GM19099 (cell line): ENCODE measurements around the gene GABPB1.

Experiments
- POLR2A ChIP-seq: IDR thresholded peaks from 3 replicates; pipeline ENCODE4 v1.6.1; 2011; ENCODE audit warnings: low read depth; ENCODE audit not compliant: insufficient read length; ENCODE audit errors: extremely low read depth

The GABPB1 gene

DNA sequence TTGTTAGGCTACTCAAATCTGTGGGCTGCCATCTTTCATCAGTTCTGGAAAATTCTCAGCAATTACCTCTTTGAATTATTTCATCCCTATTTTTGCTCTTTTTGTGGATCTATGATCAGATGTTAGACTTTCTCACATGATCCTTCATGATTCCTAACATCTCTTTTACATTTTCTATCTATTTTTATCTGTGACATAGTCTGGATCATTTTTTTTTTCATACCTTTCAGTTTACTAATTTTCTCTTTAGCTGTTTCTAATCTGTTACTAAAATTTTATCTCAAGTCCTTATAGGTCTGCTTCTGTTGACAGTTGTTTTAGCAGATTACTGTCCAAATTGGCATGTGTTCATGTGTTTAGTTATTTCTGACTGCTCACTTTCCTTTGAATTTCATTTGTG, 47.2 kb downstream of the GABPB1 start:
- TF ChIP-seq POLR2A, result no peak

DNA sequence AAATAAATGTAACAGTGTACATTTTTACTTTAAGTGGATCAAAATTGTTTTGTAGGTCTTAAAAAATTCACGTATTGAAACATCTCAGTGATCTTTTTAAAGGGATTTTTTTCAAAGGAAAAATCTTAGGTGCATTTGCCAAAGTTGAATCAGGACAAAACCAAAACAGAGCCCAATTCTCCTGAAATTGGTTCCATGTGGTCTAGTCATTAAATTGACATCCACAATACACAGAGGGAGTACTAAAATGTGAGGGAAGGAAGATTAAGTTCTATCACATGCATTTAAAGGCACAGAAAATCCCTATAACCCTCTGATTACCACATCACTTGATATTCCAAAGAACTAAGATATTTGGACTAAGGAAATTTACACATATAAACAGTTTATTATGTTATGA, 50.2 kb downstream of the GABPB1 start:
- no peak for TF ChIP-seq POLR2A

DNA sequence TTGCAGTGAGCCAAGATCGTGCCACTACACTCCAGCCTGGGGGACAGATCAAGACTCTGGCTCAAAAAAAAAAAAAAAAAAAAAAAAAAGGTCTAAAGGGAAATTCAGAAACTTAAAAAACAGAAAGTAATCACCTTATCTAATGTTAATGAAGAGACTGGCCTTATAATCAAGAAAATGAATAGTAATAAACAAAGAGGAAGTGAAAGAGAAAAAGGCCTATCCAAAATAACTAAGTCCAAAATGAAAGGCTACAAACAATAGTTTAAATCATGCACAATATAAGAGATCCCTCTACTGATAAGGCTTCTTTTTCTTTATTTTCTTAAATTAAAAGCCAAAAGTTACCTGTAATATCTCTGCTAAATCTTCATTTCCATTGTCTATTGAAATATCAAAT, 52.4 kb downstream of the GABPB1 start:
- no peak for TF ChIP-seq POLR2A

DNA sequence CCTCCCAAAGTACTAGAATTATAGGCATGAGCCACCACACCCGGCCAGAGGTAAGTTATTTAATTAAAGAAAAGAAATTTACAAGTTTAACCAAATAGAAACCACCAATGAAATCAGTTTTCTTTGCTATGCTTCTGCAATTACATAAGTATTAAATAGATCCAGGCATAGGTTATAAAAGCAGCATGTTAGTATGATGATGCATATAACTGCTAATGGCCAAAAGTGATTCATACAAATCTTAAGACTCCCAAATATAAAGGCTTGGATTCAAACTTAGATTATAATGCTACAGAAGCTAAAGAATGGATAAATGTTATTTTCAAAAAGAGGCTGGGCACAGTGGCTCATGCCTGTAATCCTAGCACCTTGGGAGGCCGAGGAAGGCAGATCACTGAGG, 56.7 kb downstream of the GABPB1 start:
- no peak for TF ChIP-seq POLR2A

DNA sequence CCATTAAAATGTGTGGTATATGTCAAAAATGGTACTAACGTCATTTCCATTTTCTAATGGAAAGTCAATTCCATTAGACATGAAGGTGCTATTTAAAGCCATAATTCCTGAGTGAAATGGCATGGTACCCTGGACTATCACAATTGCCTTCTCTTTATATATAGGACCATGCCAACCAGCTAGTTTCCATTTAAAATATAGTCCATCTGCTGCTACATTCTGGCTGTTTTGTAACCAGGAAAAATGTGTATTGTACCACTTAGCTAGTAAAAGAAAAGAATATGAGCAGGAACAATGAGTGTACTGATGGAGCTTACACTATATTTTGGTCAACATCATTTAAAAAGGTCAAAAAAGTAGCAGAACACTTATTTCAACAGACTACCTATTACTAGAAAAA, 59.0 kb downstream of the GABPB1 start:
- no peak for TF ChIP-seq POLR2A

DNA sequence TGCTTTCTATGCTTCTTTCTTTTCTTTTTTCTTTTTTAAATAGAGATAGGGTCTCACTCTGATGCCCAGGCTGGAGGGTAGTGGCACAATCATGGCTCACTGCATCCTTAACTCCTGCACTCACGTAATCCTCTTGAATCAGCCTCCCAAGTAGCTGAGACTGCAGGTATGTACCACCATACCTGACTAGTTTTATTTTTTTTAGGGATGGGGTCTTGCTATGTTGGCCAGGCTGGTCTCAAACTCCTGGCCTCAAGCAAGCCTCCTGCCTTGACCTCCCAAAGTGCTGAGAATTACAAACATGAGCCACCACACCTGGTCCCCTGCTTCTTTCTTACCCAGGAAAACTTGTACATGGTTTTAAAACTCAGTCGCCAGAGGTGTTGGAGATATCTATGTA, 65.2 kb downstream of the GABPB1 start:
- TF ChIP-seq POLR2A, result no peak

DNA sequence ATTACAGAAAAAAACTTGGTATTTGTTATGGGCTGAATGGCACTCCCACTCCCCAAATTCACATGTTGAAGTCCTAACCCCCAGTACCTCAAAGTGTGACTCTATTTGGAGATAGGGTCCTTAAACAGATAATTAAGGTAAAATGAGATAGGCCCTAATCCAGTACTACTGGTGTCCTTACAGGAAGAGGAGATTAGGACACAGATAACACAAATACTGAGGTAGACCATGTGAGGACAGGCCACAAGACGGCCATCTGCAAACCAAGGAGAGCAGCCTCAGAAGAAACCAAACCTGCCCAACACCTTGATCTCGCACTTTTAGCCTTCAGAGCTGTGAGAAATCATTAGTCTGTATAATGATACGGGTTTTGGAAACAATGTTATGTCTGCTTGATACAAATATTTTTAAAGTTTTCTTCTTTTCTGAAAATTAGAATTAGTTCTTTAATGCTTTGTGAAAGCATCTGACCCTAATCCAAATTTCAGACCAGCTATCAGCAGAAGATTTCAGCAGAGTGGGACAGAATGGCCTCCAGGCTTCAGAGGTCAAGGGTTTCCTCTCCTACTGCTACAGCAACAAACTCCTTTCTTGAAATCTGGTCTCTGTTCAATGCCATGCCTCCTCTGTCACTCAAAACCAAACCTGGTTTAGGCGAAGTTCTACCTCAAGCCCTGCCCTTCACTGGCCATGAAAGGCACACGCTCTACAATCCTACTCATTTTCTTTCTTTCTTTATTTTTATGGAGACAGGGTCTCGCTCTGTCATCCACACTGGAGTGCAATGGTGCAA, 67.5 kb downstream of the GABPB1 start:
- no peak for TF ChIP-seq POLR2A

DNA sequence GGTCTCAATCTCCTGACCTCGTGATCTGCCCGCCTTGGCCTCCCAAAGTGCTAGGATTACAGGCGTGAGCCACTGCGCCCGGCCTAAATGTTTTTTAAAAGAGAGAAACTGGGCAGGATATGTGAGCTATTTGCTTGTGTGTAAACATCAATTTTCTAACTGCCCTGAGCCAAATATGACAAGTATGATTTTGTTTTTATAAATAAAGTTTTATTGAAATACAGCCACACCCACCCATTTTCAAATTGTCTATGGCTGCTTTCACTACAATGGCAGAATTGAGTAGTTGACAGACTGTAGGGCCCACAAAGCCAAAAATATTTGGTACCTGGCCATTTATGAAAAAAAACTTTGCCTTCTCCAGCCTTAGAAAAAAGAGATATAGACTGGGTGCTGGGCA, 73.6 kb downstream of the GABPB1 start:
- no peak for TF ChIP-seq POLR2A

DNA sequence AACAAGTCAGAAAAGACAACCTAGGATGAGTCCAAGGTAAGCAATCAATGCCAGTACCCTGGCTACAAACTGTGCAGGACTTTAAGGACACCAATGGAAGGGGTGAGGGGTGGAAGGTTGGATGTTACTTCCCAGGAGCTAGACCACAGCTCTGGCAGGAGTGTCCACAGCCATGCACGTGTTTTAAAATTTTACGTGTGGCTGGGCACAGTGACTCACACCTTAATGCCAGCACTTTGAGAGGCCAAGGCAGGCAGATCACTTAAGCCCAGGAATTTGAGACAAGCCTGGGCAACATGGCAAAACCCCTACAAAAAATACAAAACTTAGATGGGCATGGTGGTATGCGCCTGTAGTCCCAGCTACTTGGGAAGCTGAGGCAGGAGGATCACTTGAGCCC, 74.7 kb downstream of the GABPB1 start:
- TF ChIP-seq POLR2A, result no peak

DNA sequence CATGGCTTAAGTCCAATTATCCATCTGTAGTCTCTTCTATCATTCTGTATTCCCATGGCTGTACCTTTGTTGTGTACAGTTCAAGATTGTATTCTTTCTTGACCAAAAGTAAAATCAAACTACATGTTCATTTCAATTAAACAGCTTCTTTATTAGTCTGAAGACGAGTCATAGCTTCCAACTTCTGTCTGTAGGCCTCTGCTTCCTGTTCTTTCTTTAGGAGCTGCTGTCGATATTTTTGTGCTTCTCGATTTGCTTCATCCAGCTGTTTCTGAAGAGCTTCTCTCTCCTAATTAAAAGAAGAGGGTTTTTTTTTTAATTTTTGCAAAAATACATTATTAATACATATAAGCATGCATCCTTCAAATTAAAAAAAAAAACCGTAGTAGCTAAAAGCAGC, 76.5 kb downstream of the GABPB1 start:
- TF ChIP-seq POLR2A, result no peak

DNA sequence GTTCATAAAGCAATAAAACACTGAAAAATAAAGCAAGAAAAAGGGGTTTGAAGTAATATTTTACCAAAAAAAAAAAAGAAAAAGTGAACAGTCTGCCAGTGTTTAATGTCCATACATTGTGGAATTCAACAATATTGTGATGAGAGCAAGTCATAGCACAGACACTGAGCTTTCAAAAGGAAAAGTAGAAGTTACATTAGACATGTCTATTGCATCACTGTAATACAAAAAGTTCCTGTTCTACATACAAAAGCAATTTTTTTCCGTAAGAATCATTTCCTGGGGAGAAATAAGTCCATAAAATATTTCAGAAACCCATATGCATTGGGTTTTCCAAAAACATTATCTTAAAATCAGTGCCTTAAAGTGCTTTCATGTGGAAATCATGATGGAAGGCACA, 77.6 kb downstream of the GABPB1 start:
- no peak for TF ChIP-seq POLR2A

DNA sequence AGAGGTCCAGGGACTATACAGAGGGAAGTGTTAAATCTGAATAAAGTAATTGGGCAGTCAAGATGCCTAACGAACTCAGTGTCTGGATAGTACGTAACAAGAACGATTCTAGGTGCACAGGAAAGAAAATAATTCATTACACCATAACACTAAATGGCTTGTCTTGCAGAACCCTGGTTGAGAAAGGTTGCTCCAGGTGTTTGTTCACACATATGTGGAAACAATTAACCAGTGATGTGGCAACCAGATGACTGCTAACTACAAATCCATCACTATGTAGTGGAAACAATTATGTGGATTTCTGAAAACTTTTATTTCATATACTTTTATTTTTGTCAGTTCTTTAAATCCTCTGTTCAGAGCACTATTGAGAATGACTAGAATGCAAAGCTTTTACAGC, 79.1 kb downstream of the GABPB1 start:
- no peak for TF ChIP-seq POLR2A

DNA sequence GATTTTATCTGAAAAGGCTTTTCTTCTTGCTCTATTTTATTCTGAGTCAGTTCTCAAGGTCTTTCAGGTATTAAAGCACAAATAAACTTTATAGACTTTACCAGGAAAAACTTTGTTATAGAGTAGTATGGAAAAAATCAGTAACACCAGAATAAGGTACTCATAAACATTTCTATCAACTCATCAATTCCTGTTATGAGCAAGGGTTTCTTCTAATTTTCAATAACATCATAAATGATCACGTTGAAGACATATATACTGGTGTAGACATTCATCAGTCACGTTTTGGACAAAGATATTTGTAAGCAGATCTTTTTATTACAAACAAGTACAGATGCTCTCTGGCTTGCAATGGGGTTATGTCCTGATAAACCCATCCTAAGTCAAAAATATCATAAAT, 79.9 kb downstream of the GABPB1 start:
- no peak for TF ChIP-seq POLR2A

DNA sequence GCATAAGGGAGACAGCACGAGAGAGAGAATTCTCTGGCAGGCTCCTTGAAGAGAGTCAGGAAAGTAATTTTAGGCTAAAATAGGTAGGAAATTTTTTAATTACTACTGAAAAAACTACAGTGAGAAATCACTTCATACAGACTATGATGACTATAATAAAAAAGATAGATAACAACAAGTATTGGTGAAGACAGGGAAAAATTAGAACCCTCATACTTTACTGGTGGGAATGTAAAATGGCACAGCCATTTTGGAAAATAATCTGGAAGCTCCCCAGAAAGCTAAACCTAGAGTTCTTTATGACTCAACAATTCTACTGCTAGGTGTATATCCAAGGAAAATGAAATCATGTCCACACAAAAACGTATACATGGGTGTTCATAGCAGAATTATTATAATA, 87.4 kb downstream of the GABPB1 start:
- TF ChIP-seq POLR2A, result no peak

DNA sequence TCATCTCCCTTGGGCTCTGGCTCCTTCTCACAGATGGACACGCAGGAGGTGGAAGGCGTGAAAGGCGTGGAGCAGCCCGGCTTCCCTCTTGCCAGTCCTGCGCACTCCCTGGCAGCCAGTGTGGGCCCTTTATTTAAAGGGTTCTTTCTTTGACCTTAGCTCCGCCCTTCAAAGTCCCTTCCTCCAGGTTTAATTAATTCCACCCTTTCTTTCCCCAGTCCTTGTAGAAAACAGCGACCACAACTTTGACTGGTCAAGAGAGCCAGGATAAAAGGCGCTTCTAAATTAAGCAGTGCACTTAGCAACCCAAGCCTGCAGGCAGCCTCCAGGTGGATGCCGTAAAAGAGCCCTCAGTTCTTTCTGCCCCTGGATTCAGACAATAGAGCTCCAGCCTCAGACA, 89.4 kb downstream of the GABPB1 start, which contains the start of gene HDC:
HDC (minus strand) TSS at position 107 of the 400 bp plus-strand sequence; CDS start at position 4, 103 bp downstream.
- no peak for TF ChIP-seq POLR2A

DNA sequence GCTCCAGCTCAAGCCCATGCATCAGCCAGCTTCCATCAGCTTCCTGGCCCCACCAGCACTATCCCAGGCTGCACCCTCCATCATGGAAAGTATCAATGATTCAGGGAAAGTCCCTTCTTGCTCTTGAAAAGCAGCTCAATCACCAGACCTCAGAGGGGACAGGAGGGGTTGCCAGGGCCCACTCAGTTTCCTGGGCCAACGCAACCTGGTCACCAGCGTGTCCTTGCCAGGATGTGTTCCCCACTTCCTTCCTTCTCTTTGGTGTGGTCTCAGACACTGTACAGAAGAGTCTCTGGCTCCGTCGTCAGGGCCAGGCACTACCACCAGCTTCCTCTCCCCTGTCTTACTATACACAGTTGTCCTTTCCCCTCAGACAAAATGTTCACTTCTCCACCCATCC, 92.5 kb downstream of the GABPB1 start:
- no peak for TF ChIP-seq POLR2A

DNA sequence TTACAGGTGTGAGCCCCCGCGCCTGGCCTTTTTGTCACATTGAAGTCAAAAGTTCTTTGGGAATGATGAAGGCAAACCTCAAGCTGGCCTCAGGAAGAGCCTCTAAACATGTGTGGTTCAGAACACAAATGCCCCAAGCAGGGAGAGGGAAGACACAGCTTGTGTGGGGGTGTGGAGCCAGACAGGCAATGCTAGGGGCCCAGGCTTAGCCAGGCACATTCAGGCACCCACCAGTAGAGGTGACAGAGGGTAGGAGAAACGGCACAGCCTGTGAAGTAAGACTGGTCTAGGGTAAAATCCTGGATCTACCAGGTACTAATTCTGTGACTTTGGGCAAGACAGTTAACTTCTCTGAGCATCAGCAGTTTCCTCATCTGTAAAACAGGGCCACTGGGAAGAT, 93.0 kb downstream of the GABPB1 start:
- no peak for TF ChIP-seq POLR2A
